CD4-positive, alpha-beta T cell (primary cell): ENCODE data around the gene SEPHS2. TPM values are rescaled to one million over a fixed set of nuclear protein-coding genes. Genes with fewer than 3 reads are reported as not detected.

Experiments used
- ATAC-seq: fragments of 200-7000 bp; cut with Tn5 transposase; one replicate; pipeline ENCODE4 v1.10.0; 2022; ENCODE audit warnings: mild to moderate bottlenecking; ENCODE audit not compliant: poor library complexity
- CTCF ChIA-PET: fragments of 350-600 bp; sonication (Branson Sonifier 250); formaldehyde crosslinking; loops from one replicate; lab custom pipeline; 2021; ENCODE audit warnings: antibody characterized with exemption, inconsistent platforms; lab: Charles Lee
- POLR2A ChIA-PET: fragments of 350-600 bp; sonication (Branson Sonifier 250); formaldehyde crosslinking; loops from one replicate; lab custom pipeline; 2021; ENCODE audit warnings: antibody characterized with exemption, inconsistent platforms; lab: Charles Lee
- DNase-seq, 14 experiments: peaks; one replicate each; pipeline ENCODE4 v3.0.0-alpha.2; 2013 to 2020; ENCODE audit warnings: mixed read lengths in 2 of 14
- H3K27ac ChIP-seq, 2 donors: one replicate each; pipeline versions ENCODE4 v1.5.1 to v1.7.0; 2013; ENCODE audit warnings: low read length in 2 of 2, low read depth in 1 of 2, mild to moderate bottlenecking in 1 of 2
- H3K27me3 ChIP-seq, 2 experiments: 1 replicate in 1 of 2; 2 replicates in 1 of 2; pipeline versions ENCODE4 v1.6.1 to v1.7.0; 2013; ENCODE audit warnings: low read length in 2 of 2, control low read depth in 1 of 2, mild to moderate bottlenecking in 1 of 2, moderate library complexity in 1 of 2; ENCODE audit not compliant: insufficient read depth in 2 of 2, control insufficient read depth in 1 of 2
- H3K36me3 ChIP-seq: one replicate; pipeline ENCODE4 v1.6.1; 2013; ENCODE audit warnings: low read length, control low read depth; ENCODE audit not compliant: insufficient read depth
- H3K4me1 ChIP-seq: one replicate; pipeline ENCODE4 v1.6.1; 2013; ENCODE audit warnings: low read length, control low read depth; ENCODE audit not compliant: insufficient read depth
- H3K4me3 ChIP-seq: one replicate; pipeline ENCODE4 v1.5.1; 2013; ENCODE audit warnings: mild to moderate bottlenecking, low read length, moderate library complexity
- H3K9me3 ChIP-seq, 2 experiments: 1 replicate in 1 of 2; 2 replicates in 1 of 2; pipeline versions ENCODE4 v1.6.1 to v1.7.0; 2013; ENCODE audit warnings: low read length in 2 of 2, mild to moderate bottlenecking in 2 of 2, control low read depth in 1 of 2, moderate library complexity in 1 of 2; ENCODE audit not compliant: control insufficient read depth in 1 of 2, insufficient read depth in 1 of 2
- H3K27ac Mint-ChIP-seq: one replicate; pipeline ENCODE4 v1.8.0; 2020; ENCODE audit warnings: mixed read lengths
- H3K27me3 Mint-ChIP-seq: one replicate; pipeline ENCODE4 v1.8.0; 2021; ENCODE audit warnings: mixed read lengths
- H3K36me3 Mint-ChIP-seq: one replicate; pipeline ENCODE4 v1.8.0; 2021; ENCODE audit warnings: low read depth, mixed read lengths
- H3K4me1 Mint-ChIP-seq: one replicate; pipeline ENCODE4 v1.8.0; 2021; ENCODE audit warnings: low read depth, mixed read lengths
- H3K4me3 Mint-ChIP-seq: one replicate; pipeline ENCODE4 v1.8.0; 2020; ENCODE audit warnings: mild to moderate bottlenecking, mixed read lengths
- H3K9me3 Mint-ChIP-seq: one replicate; pipeline ENCODE4 v1.8.0; 2020; ENCODE audit warnings: mixed read lengths
- intact Hi-C, 2 experiments: fragments of 100-400 bp; cut with DNase I in 1 of 2; cut with micrococcal nuclease in 1 of 2; formaldehyde crosslinking; loops; one replicate each; pipeline versions ENCODE4 v1.15.1 to v1.9.0; 2023 to 2025; cut with DNase I, micrococcal nuclease
- total RNA-seq, 174 experiments: library from RNA in 2 of 174; stranded (reverse) in 2 of 174; gene quantifications; one replicate each; pipeline ENCODE4 v1.2.3 and lab custom pipeline; 2021 to 2026
- TF ChIP-seq, protein P1 (sequence below): fragments of 200-600 bp; IDR thresholded peaks from one replicate; pipeline ENCODE4 v1.8.0; 2022; ENCODE audit warnings: antibody characterized with exemption, mild to moderate bottlenecking

The SEPHS2 gene
- total RNA-seq, 2 experiments from 2014 or later: 25.4 to 25.9 TPM

DNA sequence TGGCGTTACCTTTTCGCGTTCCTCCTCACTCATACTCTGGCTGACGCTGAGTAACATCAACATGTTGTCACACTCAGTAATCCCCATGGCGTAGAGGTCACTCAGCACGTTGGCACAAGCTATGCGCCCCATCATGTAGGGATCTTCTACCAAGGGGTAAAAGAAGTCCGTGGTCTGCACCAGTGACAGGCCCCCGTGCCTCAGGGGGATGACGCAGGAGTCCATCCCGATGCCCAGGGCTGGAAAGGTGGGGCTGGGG lies 596 bp downstream of the SEPHS2 start:
- ChIA-PET POLR2A (interaction anchor here (0.6 to 4.5 kb wide), 11 partner anchors 9 to 213 kb away, joined by 3 to 25 read pairs (median 5); partner anchors contain the start of genes DCTPP1, FBRS, ITGAL and ZNF764), CTCF (interaction anchor here (0.9 to 1.6 kb wide), 4 partner anchors 15 to 78 kb away, joined by 3 to 8 read pairs (median 4); partner anchors contain the start of gene DCTPP1)
- Mint-ChIP-seq H3K27ac (peak overlapping the region; percentile 56), H3K36me3 (peaks cover 26% of the 10 kb centered on the region), H3K9me3 (no peaks in the 10 kb centered on the region), H3K4me3 (peak overlapping the region; percentile 96), H3K27me3 (no peaks in the 10 kb centered on the region), H3K4me1 (peaks cover 39% of the 10 kb centered on the region)
- TF ChIP-seq, protein P1, sequence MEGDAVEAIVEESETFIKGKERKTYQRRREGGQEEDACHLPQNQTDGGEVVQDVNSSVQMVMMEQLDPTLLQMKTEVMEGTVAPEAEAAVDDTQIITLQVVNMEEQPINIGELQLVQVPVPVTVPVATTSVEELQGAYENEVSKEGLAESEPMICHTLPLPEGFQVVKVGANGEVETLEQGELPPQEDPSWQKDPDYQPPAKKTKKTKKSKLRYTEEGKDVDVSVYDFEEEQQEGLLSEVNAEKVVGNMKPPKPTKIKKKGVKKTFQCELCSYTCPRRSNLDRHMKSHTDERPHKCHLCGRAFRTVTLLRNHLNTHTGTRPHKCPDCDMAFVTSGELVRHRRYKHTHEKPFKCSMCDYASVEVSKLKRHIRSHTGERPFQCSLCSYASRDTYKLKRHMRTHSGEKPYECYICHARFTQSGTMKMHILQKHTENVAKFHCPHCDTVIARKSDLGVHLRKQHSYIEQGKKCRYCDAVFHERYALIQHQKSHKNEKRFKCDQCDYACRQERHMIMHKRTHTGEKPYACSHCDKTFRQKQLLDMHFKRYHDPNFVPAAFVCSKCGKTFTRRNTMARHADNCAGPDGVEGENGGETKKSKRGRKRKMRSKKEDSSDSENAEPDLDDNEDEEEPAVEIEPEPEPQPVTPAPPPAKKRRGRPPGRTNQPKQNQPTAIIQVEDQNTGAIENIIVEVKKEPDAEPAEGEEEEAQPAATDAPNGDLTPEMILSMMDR: no peak
- DNase-seq (no peak), ATAC-seq (no peak)
- intact Hi-C loops: loop anchor here (1.0 to 5.0 kb wide), 6 partner anchors 14 to 187 kb away; partner anchors contain the start of genes DCTPP1 (in 2 of the 2) and ZNF764 (in 1 of the 2)
- H3K27me3 ChIP-seq: no peaks in the 10 kb centered on the region
- H3K4me3 ChIP-seq: peak overlapping the region; percentile 83
- peak overlapping the region; percentile 76 to 88 for H3K27ac ChIP-seq
- H3K36me3 ChIP-seq: peaks cover 10% of the 10 kb centered on the region
- no peaks in the 10 kb centered on the region for H3K9me3 ChIP-seq
- H3K4me1 ChIP-seq: peaks cover 32% of the 10 kb centered on the region

DNA sequence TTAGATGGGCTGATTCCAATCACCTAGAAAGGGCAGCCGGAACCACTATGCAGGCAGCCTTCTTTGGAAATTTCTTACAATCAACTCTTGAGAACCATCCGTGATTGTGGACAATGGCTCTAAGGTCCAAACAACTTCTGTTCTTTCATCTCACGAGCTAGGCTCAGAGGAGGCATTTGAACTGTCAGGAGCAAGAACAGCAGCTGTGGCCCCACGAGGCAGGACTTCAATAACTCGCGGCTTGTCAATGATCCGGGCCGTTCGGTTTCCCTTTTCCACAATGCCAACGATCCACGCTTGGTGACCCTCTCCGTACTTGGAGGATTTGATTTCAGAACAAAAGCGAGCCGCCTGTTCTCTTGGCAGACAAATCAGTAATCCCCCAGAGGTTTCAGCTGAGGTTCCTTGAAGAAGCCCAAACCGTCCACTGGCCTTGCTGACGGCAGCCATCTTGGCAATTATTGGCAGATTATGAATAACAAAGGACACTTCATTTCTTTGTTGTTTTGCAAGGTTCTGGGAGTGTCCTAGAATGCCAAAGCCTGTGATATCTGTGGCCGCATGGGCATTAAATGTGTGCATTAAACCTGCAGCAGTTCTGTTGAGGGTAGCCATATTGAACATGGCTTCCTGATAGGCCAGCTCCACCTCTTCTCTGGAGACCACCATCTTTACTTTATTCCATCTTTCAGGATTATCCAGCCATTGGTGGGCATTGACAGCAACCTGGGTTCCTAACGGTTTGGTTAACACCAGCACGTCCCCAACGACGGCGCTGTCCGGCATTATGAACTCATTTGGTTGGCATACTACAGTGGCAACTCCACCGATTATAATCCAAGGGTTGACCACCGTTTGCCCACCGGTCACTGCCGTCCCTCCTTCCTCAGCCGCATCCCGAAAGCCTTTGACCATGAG lies 1.2 kb downstream of the SEPHS2 start:
- H3K9me3 ChIP-seq: no peaks in the 10 kb centered on the region
- H3K4me3 Mint-ChIP-seq: peak overlapping the region; percentile 96
- peak overlapping the region; percentile 76 to 88 for H3K27ac ChIP-seq
- no peak for DNase-seq
- no peak for ATAC-seq
- no peaks in the 10 kb centered on the region for H3K27me3 ChIP-seq
- TF ChIP-seq, protein P1: no peak
- ChIA-PET CTCF (interaction anchor here (1.0 to 1.6 kb wide), 5 partner anchors 15 to 78 kb away, joined by 3 to 8 read pairs (median 3); partner anchors contain the start of gene DCTPP1), POLR2A (interaction anchor here (0.6 to 4.5 kb wide), 12 partner anchors 9 to 214 kb away, joined by 3 to 25 read pairs (median 4); partner anchors contain the start of genes DCTPP1, FBRS, ITGAL and ZNF764)
- intact Hi-C loops: loop anchor here (1.0 to 5.0 kb wide), 6 partner anchors 14 to 188 kb away; partner anchors contain the start of genes DCTPP1 (in 2 of the 2) and ZNF764 (in 1 of the 2)
- H3K4me3 ChIP-seq: peak overlapping the region; percentile 83
- peaks cover 10% of the 10 kb centered on the region for H3K36me3 ChIP-seq
- no peaks in the 10 kb centered on the region for H3K9me3 Mint-ChIP-seq
- H3K4me1 Mint-ChIP-seq: peaks cover 35% of the 10 kb centered on the region
- peaks cover 26% of the 10 kb centered on the region for H3K36me3 Mint-ChIP-seq
- peaks cover 28% of the 10 kb centered on the region for H3K4me1 ChIP-seq
- no peaks in the 10 kb centered on the region for H3K27me3 Mint-ChIP-seq
- H3K27ac Mint-ChIP-seq: peak overlapping the region; percentile 56

DNA sequence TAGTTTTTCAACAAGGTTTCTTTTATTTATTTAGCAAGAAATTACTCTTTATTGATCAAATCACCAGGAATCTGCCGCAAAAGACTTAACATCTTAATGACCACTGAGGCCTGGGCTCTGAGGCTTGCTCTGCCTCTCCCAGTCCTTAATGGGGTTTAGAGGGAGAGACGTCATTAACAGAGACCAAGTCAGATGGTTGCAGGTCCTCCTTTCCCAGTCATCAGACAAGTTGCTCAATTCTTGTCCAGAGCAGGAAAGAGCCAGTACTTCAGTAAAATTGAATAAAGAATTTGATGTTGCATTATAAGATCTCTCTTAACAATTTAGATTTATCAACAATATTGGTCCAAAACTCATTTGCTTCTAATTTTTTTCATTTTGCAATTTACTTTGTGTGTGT lies 2.0 kb downstream of the SEPHS2 start:
- TF ChIP-seq, protein P1: no peak
- peak overlapping the region; percentile 36 for H3K27ac Mint-ChIP-seq
- peak overlapping the region; percentile 96 for H3K4me3 Mint-ChIP-seq
- peaks cover 28% of the 10 kb centered on the region for H3K4me1 ChIP-seq
- DNase-seq (no peak), ATAC-seq (no peak)
- H3K4me3 ChIP-seq: no peak overlapping the region
- no peaks in the 10 kb centered on the region for H3K27me3 ChIP-seq
- peaks cover 26% of the 10 kb centered on the region for H3K36me3 Mint-ChIP-seq
- H3K27ac ChIP-seq: no peak overlapping the region
- H3K9me3 ChIP-seq: no peaks in the 10 kb centered on the region
- CTCF ChIA-PET: interaction anchor here (1.0 to 1.6 kb wide), 3 partner anchors 14 to 38 kb away, joined by 3 to 4 read pairs (median 3); partner anchors contain the start of gene DCTPP1
- peaks cover 10% of the 10 kb centered on the region for H3K36me3 ChIP-seq
- peaks cover 33% of the 10 kb centered on the region for H3K4me1 Mint-ChIP-seq
- intact Hi-C loops: loop anchor here in 1 of 2 experiments (2.0 kb wide), 1 partner anchor 13 kb away; the partner anchor contains the start of gene DCTPP1
- H3K9me3 Mint-ChIP-seq: no peaks in the 10 kb centered on the region
- H3K27me3 Mint-ChIP-seq: no peaks in the 10 kb centered on the region
- POLR2A ChIA-PET: interaction anchor here (0.9 to 4.5 kb wide), 4 partner anchors 14 to 30 kb away, joined by 3 to 25 read pairs (median 12); partner anchors contain the start of genes DCTPP1 and ITGAL
